Neural crest cell (in vitro differentiated cells): Measurements from ENCODE around the gene EP400. TPM values are rescaled to one million over a fixed set of nuclear protein-coding genes. Genes with fewer than 3 reads are reported as not detected.

Experiments
- DNase-seq: peaks from one replicate; pipeline ENCODE4 v3.0.0; 2021; ENCODE audit warnings: low read depth, mixed read lengths, low spot score
- H3K27ac Mint-ChIP-seq: one replicate; pipeline ENCODE4 v1.8.0; 2021; ENCODE audit warnings: mild to moderate bottlenecking, mixed read lengths; ENCODE audit not compliant: unreplicated experiment
- H3K27me3 Mint-ChIP-seq: 2 replicates; pipeline ENCODE4 v1.8.0; 2021; ENCODE audit warnings: low read depth, mild to moderate bottlenecking, mixed read lengths
- H3K36me3 Mint-ChIP-seq: 2 replicates; pipeline ENCODE4 v1.8.0; 2021; ENCODE audit warnings: low read depth, mild to moderate bottlenecking, mixed read lengths
- H3K4me1 Mint-ChIP-seq: 2 replicates; pipeline ENCODE4 v1.8.0; 2021; ENCODE audit warnings: mixed read lengths
- H3K4me3 Mint-ChIP-seq: one replicate; pipeline ENCODE4 v1.8.0; 2021; ENCODE audit warnings: mild to moderate bottlenecking, mixed read lengths
- H3K9me3 Mint-ChIP-seq: 2 replicates; pipeline ENCODE4 v1.8.0; 2021; ENCODE audit warnings: mixed read lengths
- CTCF ChIP-seq: fragments of 200-600 bp; sonication (generic); conservative IDR thresholded peaks from 2 replicates; pipeline ENCODE4 v1.5.0; 2021; ENCODE audit warnings: antibody characterized with exemption, mild to moderate bottlenecking
- total RNA-seq: library from RNA; stranded (reverse); gene quantifications from 2 replicates; pipeline ENCODE4 v1.2.1, GENCODE V29; 2021

EP400 gene
- total RNA-seq, 1 donor from 2014 or later, result 73.4 TPM

GRCh38 chr12:131971226-131971625, 21.5 kb downstream of the EP400 start:
- no peaks in the 10 kb centered on the region for H3K9me3 Mint-ChIP-seq
- H3K27me3 Mint-ChIP-seq, result no peaks in the 10 kb centered on the region
- TF ChIP-seq CTCF, result no peak
- H3K4me1 Mint-ChIP-seq, result no peaks in the 10 kb centered on the region
- no peak overlapping the region for H3K27ac Mint-ChIP-seq
- DNase-seq, result no peak
- H3K4me3 Mint-ChIP-seq, result no peak overlapping the region
- H3K36me3 Mint-ChIP-seq, result no peaks in the 10 kb centered on the region

- Mint-ChIP-seq H3K4me1 (no peaks in the 10 kb centered on the region), H3K27me3 (no peaks in the 10 kb centered on the region), H3K9me3 (no peaks in the 10 kb centered on the region), H3K4me3 (no peak overlapping the region), H3K27ac (no peak overlapping the region), H3K36me3 (peaks cover 3% of the 10 kb centered on the region)
- no peak for DNase-seq
- no peak for TF ChIP-seq CTCF
Measured at GRCh38 chr12:131975228-131975627, 25.5 kb downstream of the EP400 start.

GRCh38 chr12:131979606-131980005, 29.9 kb downstream of the EP400 start:
- Mint-ChIP-seq H3K36me3 (peaks cover 6% of the 10 kb centered on the region), H3K9me3 (no peaks in the 10 kb centered on the region), H3K27ac (no peak overlapping the region), H3K27me3 (no peaks in the 10 kb centered on the region), H3K4me1 (no peaks in the 10 kb centered on the region), H3K4me3 (no peak overlapping the region)
- TF ChIP-seq CTCF, result no peak
- no peak for DNase-seq

- no peak for TF ChIP-seq CTCF
- Mint-ChIP-seq H3K27me3 (no peaks in the 10 kb centered on the region), H3K9me3 (no peaks in the 10 kb centered on the region), H3K27ac (no peak overlapping the region), H3K4me3 (no peak overlapping the region), H3K4me1 (no peaks in the 10 kb centered on the region), H3K36me3 (peaks cover 6% of the 10 kb centered on the region)
- no peak for DNase-seq
Measured at GRCh38 chr12:131980263-131980662, 30.5 kb downstream of the EP400 start.

- DNase-seq, result no peak
- Mint-ChIP-seq H3K4me3 (no peak overlapping the region), H3K27ac (no peak overlapping the region), H3K36me3 (peaks cover 6% of the 10 kb centered on the region), H3K9me3 (no peaks in the 10 kb centered on the region), H3K4me1 (no peaks in the 10 kb centered on the region), H3K27me3 (no peaks in the 10 kb centered on the region)
- TF ChIP-seq CTCF, result no peak
Measured at GRCh38 chr12:131981388-131981787, 31.6 kb downstream of the EP400 start.

GRCh38 chr12:131982041-131982440, 32.3 kb downstream of the EP400 start:
- Mint-ChIP-seq H3K4me1 (peaks cover 6% of the 10 kb centered on the region), H3K36me3 (peaks cover 11% of the 10 kb centered on the region), H3K9me3 (no peaks in the 10 kb centered on the region), H3K27ac (no peak overlapping the region), H3K4me3 (no peak overlapping the region), H3K27me3 (no peaks in the 10 kb centered on the region)
- no peak for TF ChIP-seq CTCF
- DNase-seq, result no peak
